Stimulated activated CD8-positive, alpha-beta memory T cell treated with anti-CD3 and anti-CD28 coated beads, Interleukin-12 subunit alpha, Interleukin-12 subunit beta, amount 100 ng/mL, for 24 hours (primary cell): ENCODE data around the gene SRRM4.
"Not testable (repeated sequence)": the region's sequence is repeated elsewhere in the genome, so short reads cannot be mapped to it uniquely, and the experiment has no call there.

ENCODE experiments used
- DNase-seq: peaks from one replicate; pipeline ENCODE4 v3.0.0-alpha.2; 2020; ENCODE audit errors: extremely low read depth

The SRRM4 gene

GRCh38 chr12:119069147-119069642 lies 87.9 kb downstream of the SRRM4 start:
- no peak for DNase-seq

GRCh38 chr12:119071176-119071575 lies 89.8 kb downstream of the SRRM4 start:
- no peak for DNase-seq

GRCh38 chr12:119071638-119072231 lies 90.4 kb downstream of the SRRM4 start:
- no peak for DNase-seq

GRCh38 chr12:119072440-119072839 lies 91.1 kb downstream of the SRRM4 start:
- DNase-seq = no peak

GRCh38 chr12:119075222-119075787 lies 94.0 kb downstream of the SRRM4 start:
- no peak for DNase-seq

- DNase-seq = no peak
Measured at GRCh38 chr12:119075918-119076317, 94.6 kb downstream of the SRRM4 start.

- DNase-seq = no peak
Measured at GRCh38 chr12:119079530-119079929, 98.2 kb downstream of the SRRM4 start.

GRCh38 chr12:119082016-119082415 lies 100.7 kb downstream of the SRRM4 start:
- no peak for DNase-seq

GRCh38 chr12:119082496-119082895 lies 101.2 kb downstream of the SRRM4 start:
- DNase-seq = no peak

- DNase-seq = no peak
Measured at GRCh38 chr12:119088685-119089379, 107.5 kb downstream of the SRRM4 start.

GRCh38 chr12:119089380-119090013 lies 108.2 kb downstream of the SRRM4 start:
- no peak for DNase-seq

- no peak for DNase-seq
Measured at GRCh38 chr12:119090276-119090675, 108.9 kb downstream of the SRRM4 start.

- DNase-seq = no peak
Measured at GRCh38 chr12:119090865-119091264, 109.5 kb downstream of the SRRM4 start.

- no peak for DNase-seq
Measured at GRCh38 chr12:119096429-119097202, 115.3 kb downstream of the SRRM4 start.

GRCh38 chr12:119100933-119101332 lies 119.6 kb downstream of the SRRM4 start:
- DNase-seq = no peak

GRCh38 chr12:119102274-119102673 lies 120.9 kb downstream of the SRRM4 start:
- DNase-seq = no peak

GRCh38 chr12:119102714-119103113 lies 121.4 kb downstream of the SRRM4 start:
- DNase-seq = no peak

GRCh38 chr12:119104969-119105368 lies 123.6 kb downstream of the SRRM4 start:
- DNase-seq = not testable (repeated sequence)

- no peak for DNase-seq
Measured at GRCh38 chr12:119113496-119113986, 132.2 kb downstream of the SRRM4 start.

GRCh38 chr12:119114294-119114693 lies 133.0 kb downstream of the SRRM4 start:
- no peak for DNase-seq

- no peak for DNase-seq
Measured at GRCh38 chr12:119115296-119115905, 134.1 kb downstream of the SRRM4 start.
